ENCODE data around the gene TRPM3.

DNA sequence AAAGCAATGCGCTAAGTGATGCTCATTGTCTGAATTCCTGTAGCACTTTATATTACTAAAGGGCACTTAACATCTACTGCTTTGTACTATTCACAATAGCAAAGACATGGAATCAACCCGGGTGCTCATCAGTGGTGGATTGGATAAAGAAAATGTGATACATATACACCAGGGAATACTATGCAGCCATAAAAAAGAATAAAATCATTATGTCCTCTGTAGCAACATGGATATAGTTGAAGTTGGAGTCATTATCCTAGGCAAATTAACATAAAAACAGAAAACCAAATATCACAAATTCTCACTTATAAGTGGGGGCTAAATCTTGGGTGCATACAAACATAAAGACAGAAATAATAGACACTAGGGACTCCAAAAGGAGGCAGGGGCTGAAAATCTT is 308.3 kb downstream of the TRPM3 start:
- TF ChIP-seq, protein P1, sequence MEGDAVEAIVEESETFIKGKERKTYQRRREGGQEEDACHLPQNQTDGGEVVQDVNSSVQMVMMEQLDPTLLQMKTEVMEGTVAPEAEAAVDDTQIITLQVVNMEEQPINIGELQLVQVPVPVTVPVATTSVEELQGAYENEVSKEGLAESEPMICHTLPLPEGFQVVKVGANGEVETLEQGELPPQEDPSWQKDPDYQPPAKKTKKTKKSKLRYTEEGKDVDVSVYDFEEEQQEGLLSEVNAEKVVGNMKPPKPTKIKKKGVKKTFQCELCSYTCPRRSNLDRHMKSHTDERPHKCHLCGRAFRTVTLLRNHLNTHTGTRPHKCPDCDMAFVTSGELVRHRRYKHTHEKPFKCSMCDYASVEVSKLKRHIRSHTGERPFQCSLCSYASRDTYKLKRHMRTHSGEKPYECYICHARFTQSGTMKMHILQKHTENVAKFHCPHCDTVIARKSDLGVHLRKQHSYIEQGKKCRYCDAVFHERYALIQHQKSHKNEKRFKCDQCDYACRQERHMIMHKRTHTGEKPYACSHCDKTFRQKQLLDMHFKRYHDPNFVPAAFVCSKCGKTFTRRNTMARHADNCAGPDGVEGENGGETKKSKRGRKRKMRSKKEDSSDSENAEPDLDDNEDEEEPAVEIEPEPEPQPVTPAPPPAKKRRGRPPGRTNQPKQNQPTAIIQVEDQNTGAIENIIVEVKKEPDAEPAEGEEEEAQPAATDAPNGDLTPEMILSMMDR (IDR thresholded peaks at IDR 0.05), result no peak
- no peak for TF ChIP-seq POLR2A (IDR thresholded peaks at IDR 0.05)
